HG03159 (cell line): ENCODE results near the gene UGT1A10.

ENCODE experiments used
- ATAC-seq: cut with Tn5 transposase; IDR thresholded peaks from one replicate; pipeline ENCODE4 v1.9.1; 2021; ENCODE audit warnings: mild to moderate bottlenecking, moderate library complexity; ENCODE audit not compliant: unreplicated experiment

The UGT1A10 gene

GRCh38 chr2:233819884-233820773 lies 183.9 kb downstream of the UGT1A10 start:
- ATAC-seq, result no peak

- no peak for ATAC-seq
These were observed 184.5 kb downstream of the UGT1A10 start for GRCh38 chr2:233820774-233821105.

GRCh38 chr2:233821196-233821595 lies 184.9 kb downstream of the UGT1A10 start:
- ATAC-seq, result no peak

- no peak for ATAC-seq
These were observed 185.5 kb downstream of the UGT1A10 start for GRCh38 chr2:233821709-233822100.

GRCh38 chr2:233822101-233822771 lies 186.0 kb downstream of the UGT1A10 start:
- no peak for ATAC-seq
